ENCODE data around the gene LPAR6.

LPAR6 gene

GRCh38 chr13:48414501-48414900 is 1.6 kb upstream of the LPAR6 start:
- no peak for DNase-seq

GRCh38 chr13:48411841-48412531 is 927 bp downstream of the LPAR6 start:
- DNase-seq: peak in 2 of 5 donors; percentile 25 to 64

GRCh38 chr13:48411147-48411794 is 1.6 kb downstream of the LPAR6 start:
- DNase-seq: no peak

- DNase-seq: peak in 1 of 5 donors; percentile 62
These were observed 2.7 kb downstream of the LPAR6 start for GRCh38 chr13:48410199-48410598.

- DNase-seq: no peak
These were observed 7.0 kb downstream of the LPAR6 start for GRCh38 chr13:48405875-48406274.

- DNase-seq: no peak
These were observed 8.0 kb downstream of the LPAR6 start for GRCh38 chr13:48404952-48405351.

- no peak for DNase-seq
These were observed 9.0 kb downstream of the LPAR6 start for GRCh38 chr13:48403913-48404312.

- DNase-seq: peak in 1 of 5 donors; percentile 87
These were observed 9.7 kb downstream of the LPAR6 start for GRCh38 chr13:48403151-48403631.

- peak in 1 of 5 donors; percentile 68 for DNase-seq
These were observed 10.5 kb downstream of the LPAR6 start for GRCh38 chr13:48402325-48402932.

GRCh38 chr13:48401480-48401879 is 11.4 kb downstream of the LPAR6 start:
- DNase-seq: peak in 1 of 5 donors; percentile 76

GRCh38 chr13:48400850-48401291 is 12.0 kb downstream of the LPAR6 start:
- peak in 1 of 5 donors; percentile 59 for DNase-seq

GRCh38 chr13:48400090-48400694 is 12.7 kb downstream of the LPAR6 start:
- DNase-seq: no peak

GRCh38 chr13:48398450-48399095 is 14.3 kb downstream of the LPAR6 start:
- no peak for DNase-seq

- DNase-seq: no peak
These were observed 15.2 kb downstream of the LPAR6 start for GRCh38 chr13:48397744-48398143.

GRCh38 chr13:48393698-48394085 is 19.2 kb downstream of the LPAR6 start:
- DNase-seq: no peak

GRCh38 chr13:48393030-48393697 is 19.7 kb downstream of the LPAR6 start:
- DNase-seq: no peak

- DNase-seq: no peak
These were observed 21.7 kb downstream of the LPAR6 start for GRCh38 chr13:48391257-48391656.

GRCh38 chr13:48386816-48387215 is 26.1 kb downstream of the LPAR6 start:
- no peak for DNase-seq

- no peak for DNase-seq
These were observed 29.5 kb downstream of the LPAR6 start for GRCh38 chr13:48383384-48383783.

- DNase-seq: no peak
These were observed 32.3 kb downstream of the LPAR6 start for GRCh38 chr13:48380581-48380980.

- DNase-seq: no peak
These were observed 35.1 kb downstream of the LPAR6 start for GRCh38 chr13:48377857-48378256.

GRCh38 chr13:48370815-48371214 is 42.1 kb downstream of the LPAR6 start:
- no peak for DNase-seq
